ENCODE data around the gene LGR4.
"Not testable (repeated sequence)": the region's sequence is repeated elsewhere in the genome, so short reads cannot be mapped to it uniquely, and the experiment has no call there.

LGR4 gene

GRCh38 chr11:27372164-27372563, 100.4 kb downstream of the LGR4 start:
- no peak for DNase-seq

GRCh38 chr11:27371489-27371888, 101.1 kb downstream of the LGR4 start:
- no peak for DNase-seq

DNA sequence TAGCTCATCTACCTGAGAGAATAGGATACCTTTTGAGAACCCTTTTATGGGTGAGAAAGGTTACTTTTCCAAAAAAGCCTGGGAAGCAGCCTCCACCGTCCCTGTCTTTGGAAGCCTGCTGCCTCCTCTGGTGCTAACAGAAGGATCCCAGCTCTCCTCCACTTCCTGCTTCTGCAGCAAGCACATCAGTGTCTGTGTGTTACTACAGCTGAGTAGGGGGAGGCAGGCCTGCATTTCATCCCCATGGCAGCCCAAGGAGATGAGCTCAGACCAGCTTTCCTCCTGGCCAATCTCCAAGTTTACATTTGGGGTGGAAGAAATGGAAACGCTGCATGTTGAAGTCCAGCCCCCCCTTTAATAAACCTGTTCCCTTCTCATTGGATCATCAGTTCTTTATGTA, 102.2 kb downstream of the LGR4 start:
- DNase-seq = peak in 1 of 2 experiments; percentile 41

DNA sequence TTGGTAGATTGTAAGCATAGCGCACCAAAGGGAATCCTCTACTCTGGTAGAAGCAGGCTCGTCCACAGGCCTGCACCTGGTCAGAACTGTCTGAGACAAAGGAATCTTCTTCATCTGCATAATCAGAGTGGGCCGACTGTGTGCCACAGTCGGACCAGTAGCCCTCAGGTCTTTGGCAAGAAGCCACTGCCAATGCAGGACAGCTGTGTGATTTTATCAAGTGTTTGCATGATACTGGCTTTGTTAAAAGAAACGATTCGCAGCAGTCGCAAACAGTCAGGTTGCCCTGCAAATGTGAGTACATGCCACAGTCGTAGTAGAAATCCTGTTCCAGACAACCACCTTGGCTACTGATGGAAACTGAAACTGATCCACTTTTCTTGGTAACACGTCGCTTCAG, 104.7 kb downstream of the LGR4 start:
- peak; percentile 76 for DNase-seq

- no peak for DNase-seq
Measured at GRCh38 chr11:27363576-27364117, 108.9 kb downstream of the LGR4 start.

DNA sequence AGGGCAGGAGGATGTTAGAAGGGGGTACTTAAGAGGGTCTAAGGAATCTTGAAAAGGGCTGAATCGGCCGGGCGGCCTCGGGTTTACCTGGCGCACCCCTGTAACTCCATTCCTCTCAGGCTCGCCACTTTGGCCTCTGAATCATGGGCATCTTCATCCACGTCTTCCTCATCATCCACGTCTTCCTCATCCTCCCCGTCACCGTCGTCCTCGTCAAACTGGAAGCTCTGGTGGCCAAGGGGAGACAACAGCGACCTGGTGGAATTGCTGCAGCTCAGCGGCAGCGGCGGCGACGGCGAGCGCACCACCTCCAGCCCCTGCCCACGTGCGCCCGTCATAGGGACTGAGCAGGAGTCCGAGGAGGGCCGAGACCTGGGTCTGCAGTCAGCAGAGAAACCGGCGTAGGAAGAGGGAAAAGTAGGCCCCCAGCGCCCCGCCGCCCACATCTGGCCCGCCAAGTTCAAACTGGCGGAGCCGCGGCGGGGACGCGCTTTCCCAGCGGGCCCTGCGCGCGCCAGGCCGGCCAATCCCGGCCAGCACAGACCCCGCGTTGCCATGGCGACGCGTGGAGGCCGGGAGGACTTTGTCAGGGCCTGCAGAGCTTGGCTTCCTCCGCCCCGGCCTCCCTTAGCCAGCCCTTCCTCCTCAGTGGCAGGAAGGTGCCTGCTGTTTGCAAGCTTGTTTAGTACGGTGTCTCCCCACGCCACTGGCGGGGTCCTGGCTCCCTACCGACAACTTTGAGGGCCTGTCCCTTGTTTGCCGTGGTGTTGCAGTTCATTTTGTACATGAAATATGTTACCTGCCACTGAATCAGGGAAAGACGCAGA, 109.6 kb downstream of the LGR4 start, which contains the start of gene CCDC34:
Gene CCDC34 (minus strand): TSS at position 467 of the 827 bp plus-strand sequence. CDS start 21 bp downstream, at position 446.
- peak; percentile 66 to 91 for DNase-seq

DNA sequence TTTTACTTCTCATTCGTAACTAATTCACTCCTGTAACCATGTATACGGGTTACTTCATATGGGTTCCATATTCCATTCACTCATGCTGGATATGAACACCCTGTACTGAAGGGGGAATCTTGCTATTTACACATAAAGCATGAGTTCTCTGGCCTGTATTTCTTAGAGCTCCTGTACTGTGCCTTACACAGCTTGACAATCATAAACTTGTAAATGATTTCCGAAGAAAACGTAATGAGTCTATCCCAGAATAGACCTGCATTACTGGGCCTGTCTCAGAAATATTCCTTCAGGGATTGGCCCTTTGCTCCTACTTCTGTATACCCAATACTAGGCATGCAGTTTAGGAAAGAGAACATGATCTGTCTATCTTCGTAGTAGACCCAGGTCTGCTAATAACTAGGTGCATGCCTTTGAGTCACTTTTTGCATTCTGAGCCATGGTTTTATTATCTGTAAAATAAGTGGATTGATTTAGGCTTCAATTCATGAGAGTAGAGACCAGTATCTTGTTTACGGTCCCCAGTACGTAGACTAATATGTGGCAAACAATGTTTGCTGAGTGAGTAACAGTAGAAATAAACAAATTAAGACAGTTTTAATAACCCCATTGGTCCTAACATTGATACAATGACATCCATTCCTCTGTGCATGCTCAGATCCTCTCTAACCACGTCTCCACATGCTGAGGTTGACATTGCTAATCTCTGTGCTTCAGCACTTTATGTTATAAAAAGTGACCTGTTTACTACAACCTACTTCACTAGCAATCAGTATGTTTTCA, 110.8 kb downstream of the LGR4 start:
- no peak for DNase-seq

- DNase-seq = no peak
Measured at GRCh38 chr11:27358296-27358695, 114.3 kb downstream of the LGR4 start.

DNA sequence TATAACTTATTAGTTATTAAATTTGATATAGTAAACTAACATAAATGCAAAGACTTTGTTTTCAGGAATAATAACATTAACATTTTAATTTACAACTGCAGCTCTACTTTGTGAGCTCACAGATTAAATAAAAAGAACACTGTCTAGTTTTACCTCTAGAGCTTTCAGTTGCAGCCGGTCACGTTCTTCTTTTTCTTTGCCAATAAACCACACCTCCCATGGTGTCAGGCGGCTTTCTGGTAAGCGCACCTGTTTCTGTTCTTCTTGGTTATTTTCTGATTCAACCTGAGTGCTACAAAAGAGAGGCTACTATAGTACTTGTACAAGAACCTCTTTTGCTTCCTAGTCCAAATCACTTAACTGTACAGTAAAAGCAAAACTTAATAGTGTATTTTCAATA, 115.3 kb downstream of the LGR4 start:
- DNase-seq = no peak

- no peak for DNase-seq
Measured at GRCh38 chr11:27356624-27357222, 115.9 kb downstream of the LGR4 start.

- no peak for DNase-seq
Measured at GRCh38 chr11:27355575-27356104, 117.0 kb downstream of the LGR4 start.

- no peak for DNase-seq
Measured at GRCh38 chr11:27354359-27354965, 118.1 kb downstream of the LGR4 start.

GRCh38 chr11:27353593-27354358, 118.8 kb downstream of the LGR4 start:
- DNase-seq = no peak

GRCh38 chr11:27352781-27353180, 119.8 kb downstream of the LGR4 start:
- no peak for DNase-seq

DNA sequence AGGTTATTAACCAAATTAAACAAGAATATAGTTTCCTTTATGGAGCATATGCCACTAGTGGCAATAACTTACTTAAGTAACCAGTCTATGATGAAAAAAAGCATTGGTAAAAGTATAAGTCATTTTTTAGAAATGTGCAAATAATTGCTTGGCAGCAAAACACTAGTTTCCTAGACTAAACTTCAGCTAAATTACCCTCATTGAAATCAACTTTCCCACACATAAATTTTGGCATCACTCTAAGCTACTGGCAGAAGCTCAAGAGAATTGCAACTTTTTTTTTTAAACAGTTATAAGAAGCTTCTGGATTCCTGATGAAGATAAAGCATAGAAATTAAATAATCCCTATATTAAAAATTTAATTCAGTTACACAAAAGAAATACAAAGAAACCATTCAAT, 122.1 kb downstream of the LGR4 start:
- DNase-seq = no peak

DNA sequence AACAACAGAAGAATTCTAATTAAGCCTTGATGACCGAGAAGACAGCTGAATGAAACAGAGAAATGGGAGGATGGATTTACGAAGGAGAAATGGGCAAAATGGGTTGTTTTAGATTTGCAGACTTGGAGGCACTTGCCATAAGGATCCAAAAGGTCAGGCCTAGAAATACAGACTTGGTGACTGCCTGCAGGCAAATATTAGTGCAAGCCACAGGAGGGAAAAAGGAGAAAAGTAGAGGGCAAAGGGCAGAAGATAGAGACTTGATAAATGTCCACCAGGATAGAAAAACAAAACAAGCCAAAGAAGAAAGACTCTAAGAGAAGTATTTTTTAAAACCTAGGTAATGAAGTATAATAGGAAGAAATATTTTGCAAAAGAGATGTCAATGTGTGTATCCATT, 122.7 kb downstream of the LGR4 start:
- no peak for DNase-seq

DNA sequence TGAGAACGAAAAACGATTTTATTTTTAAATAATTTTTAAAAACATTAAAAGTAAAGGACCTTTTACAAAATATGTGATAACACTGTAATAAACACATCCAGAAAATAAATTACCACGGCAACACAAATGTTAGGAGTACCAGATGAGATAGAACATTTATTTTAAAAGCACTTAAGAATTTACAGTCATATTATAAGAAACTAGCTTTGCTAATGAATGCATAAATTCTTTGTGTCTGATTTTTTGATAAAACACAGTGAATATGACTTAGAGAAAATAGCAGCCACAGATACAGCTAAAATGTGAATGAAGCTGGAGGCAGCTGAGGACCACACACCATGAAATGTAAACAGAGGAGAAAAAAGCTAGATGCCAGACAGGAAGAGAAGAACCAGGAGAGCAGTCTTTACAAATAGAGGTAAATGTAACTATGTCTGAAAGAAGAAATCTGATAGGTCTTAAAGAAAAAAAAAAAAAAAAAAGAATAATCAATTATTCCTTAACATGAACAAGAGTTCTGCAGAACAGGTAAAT, 124.2 kb downstream of the LGR4 start:
- peak; percentile 31 to 34 for DNase-seq

- peak; percentile 24 to 33 for DNase-seq
Measured at GRCh38 chr11:27347359-27348339, 124.9 kb downstream of the LGR4 start.

DNA sequence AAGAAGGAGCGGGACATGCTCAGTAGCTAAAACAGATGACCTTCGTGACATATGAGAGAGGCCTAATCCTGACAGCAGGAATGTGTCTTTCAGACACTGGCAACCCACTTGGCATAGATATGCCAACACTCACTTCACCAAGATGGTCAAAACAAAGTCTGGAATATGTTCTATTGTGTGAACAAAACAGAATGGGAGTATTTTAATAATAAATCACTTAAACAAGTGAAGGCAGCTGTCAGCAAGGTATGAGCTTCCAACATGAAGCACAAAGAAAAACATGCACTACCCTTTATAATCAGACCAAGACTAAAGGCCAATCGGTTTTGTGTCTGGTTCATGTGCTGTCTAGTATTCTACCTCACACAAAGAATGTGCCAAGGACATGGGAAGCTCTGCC, 132.6 kb downstream of the LGR4 start:
- no peak for DNase-seq

DNA sequence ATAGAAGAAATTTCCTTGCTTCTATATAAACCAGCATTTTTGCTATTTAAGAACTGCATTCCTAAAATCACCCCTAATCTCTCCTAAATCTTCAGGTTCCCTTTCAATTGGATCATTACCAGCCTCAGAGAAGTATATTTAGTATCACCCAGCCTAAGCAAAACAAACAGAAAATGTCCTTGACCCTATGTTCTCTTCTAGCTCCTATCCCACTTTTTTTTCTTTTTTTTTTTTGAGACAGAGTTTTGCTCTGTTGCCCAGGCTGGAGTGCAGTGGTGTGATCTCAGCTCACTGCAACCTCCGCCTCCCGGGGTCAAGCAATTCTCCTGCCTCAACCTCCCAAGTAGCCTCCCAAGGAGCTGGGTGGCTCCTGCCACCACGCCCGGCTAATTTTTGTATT, 137.8 kb downstream of the LGR4 start:
- DNase-seq = not testable (repeated sequence)

Measured in SHP77 (cell line).